ENCODE data around the gene MRPL23.
A peak's percentile ranks its signal among the peaks of the same experiment; 100 is the strongest.

The MRPL23 gene

DNA sequence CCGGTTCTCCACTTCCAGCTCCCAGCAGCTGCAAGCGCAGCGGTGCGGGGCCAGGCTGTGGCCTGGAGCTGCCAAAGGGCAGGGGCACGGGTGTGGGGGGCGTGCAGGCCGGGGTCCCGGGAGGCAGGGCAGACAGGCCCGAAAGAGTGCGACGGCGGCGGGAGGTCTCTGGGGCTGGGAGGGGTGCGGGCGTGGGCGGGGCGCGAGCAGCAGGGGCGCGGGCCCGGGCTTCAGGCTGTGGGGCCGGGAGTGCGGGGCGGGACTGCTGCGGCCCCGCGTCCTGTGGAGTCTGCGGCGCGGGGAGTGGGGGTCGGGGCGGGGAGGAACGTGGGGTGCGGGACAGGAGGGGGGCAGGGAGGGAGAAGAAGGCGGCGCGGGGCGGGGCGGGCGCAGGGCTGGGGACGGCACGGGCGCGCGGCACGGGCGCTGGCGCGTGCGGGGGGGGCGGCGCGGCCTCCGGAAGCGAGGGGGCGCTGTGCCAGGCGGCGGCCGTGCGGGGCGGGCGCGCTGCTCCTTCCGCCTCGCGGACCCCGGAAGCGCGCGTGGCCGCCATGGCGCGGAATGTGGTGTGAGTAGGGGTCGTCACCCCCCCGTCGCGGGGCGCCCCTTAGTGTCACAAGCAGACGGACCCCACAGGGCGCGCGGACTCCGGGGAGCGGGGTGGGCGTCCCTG, at the start of gene MRPL23:
MRPL23 (plus strand) TSS at position 521 of the 673 bp plus-strand sequence; CDS start at position 552, 31 bp downstream.
- FAIRE-seq, result peak; percentile 89
- DNase-seq (ENCODE audit: insufficient read length, low spot score), result no peak

- FAIRE-seq (no peak), DNase-seq (ENCODE audit: insufficient read length, low spot score) (no peak)
Measured at GRCh38 chr11:1899090-1899489, 48.0 kb upstream of the MRPL23 start.

DNA sequence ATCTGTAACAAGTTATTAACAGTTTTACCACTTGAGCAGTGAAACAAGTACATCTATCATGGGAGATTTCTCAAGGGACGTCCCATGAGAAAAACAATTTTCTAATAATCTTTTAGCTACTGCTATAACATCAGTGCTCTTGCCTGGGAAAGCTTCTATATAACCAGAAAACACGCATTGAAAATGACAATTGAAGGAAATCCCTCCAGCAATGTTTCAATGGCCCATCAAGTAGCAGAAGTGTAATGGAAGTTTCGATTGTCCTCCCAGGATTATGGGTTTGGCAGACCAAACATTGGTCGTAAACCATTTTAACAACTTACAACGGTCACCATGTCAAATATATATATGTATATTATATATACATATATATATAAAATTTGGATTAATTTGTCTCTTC, 47.4 kb upstream of the MRPL23 start:
- DNase-seq (ENCODE audit: insufficient read length, low spot score) (no peak), FAIRE-seq (no peak)

DNA sequence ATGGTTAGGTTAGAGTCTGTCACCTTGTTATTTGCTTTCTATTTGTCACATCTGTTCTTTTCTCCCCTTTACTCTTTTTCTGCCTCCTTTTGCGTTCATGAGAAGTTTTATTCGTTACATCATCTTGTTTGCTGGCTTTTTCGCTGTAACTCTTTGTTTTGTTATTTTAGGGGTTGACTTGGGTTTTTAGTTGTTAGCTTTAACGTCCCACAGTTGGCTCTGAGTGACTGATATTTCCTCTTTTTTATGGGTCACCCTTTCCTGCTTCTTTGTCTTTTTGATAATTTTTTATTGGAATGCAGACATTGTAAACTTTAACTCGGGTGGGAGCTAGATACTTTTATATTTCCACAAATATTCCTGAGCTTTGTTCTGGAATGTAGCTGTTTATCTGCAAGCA, 41.0 kb upstream of the MRPL23 start:
- DNase-seq (ENCODE audit: insufficient read length, low spot score) (no peak), FAIRE-seq (no peak)

GRCh38 chr11:1906611-1907423, 40.3 kb upstream of the MRPL23 start:
- DNase-seq (ENCODE audit: insufficient read length, low spot score) (no peak), FAIRE-seq (no peak)

DNA sequence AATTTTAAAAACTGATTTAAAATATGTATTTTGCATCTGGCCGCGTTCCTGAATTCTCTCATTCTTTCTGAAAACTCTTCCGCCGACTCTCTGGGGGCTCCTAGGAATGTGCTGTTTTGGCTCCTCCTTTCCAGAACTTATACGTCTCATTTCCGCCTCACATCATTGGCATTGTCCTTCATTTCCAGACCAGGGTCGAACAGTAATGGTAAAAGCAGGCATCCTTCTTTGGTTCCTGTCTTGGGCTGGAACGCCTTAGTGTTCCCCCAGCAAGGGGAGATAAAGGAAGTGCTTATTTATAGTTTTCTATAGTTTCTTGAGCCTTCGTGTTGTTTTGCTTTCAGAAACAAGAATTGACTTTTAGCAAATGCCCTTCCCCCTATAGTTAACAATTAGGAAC, 38.5 kb upstream of the MRPL23 start:
- FAIRE-seq (no peak), DNase-seq (ENCODE audit: insufficient read length, low spot score) (no peak)

DNA sequence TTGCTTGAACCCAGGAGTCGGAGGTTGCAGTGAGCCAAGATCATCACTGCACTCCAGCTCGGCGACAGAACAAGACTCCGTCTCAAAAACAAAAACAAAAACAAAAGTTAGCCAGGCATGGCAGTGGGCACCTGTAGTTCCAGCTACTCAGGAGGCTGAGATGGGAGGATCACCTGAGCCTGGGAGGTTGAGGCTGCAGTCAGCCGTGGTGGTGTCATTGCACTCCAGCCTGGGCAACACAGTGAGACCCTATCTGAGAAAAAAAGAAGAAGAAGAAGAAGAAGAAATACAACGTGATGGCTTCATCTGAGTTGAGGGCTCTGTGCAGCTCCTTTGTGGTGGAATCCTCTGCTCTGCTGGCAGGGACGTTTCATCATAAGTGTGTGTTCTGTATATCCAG, 37.6 kb upstream of the MRPL23 start:
- FAIRE-seq (no peak), DNase-seq (ENCODE audit: insufficient read length, low spot score) (no peak)

GRCh38 chr11:1912289-1912878, 34.7 kb upstream of the MRPL23 start:
- DNase-seq (ENCODE audit: insufficient read length, low spot score) (no peak), FAIRE-seq (no peak)

GRCh38 chr11:1913271-1914060, 33.7 kb upstream of the MRPL23 start:
- FAIRE-seq (no peak), DNase-seq (ENCODE audit: insufficient read length, low spot score) (no peak)

- FAIRE-seq (peak; percentile 23), DNase-seq (ENCODE audit: insufficient read length, low spot score) (no peak)
Measured at GRCh38 chr11:1915795-1916131, 31.4 kb upstream of the MRPL23 start.

- FAIRE-seq, result no peak
Measured at GRCh38 chr11:1916132-1916985, 30.8 kb upstream of the MRPL23 start.

GRCh38 chr11:1916986-1917522, 30.1 kb upstream of the MRPL23 start:
- no peak for FAIRE-seq

More at GRCh38 chr11:1916132-1916985, 30.8 kb upstream of the MRPL23 start:
- no peak for DNase-seq (ENCODE audit: insufficient read length, low spot score)

DNA sequence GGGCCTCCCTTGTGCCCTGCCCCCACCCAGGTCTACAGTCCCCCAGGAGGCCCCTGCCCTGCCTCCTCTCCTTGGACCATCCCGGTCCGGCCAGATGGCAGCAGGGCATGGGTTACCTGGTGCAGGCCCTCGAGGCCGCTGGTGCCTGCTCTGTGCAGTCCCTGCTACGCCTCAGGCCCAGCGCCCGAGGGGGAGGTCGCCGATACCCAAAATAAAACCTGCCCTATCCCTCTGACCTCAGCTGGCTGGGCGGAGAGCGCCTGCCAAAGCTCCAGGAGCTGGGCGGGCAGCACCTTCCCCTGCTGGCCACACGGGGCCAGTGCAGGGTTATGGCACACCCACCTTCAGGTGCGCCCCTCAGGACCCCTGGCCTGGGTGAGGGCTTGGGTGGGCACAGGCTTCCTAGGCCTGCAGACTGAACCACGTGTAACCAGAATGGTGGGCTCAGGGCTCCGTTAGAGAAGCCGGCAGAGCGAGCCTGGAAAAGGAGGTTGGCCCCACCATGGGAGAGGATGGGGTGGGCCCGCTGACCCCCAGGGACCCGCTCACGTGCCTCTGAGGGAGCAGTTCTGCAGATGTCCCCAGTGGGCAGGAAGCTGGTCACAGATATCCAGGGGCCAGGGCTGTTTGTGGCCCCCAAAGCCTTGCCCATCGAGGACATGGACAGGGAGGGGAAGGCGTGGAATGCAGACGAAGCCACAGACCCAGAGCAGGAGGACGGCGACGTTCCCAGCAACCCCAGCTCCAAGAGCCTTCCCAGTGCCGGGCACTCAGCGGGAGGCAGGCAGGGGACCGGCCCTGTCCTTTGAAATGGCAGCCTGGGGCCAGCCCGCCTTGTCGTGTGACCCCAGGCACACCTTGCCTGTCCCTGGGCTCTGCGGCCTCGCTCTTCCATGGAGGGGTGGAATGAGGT, 29.4 kb upstream of the MRPL23 start:
- no peak for FAIRE-seq

More at GRCh38 chr11:1916986-1917522, 30.1 kb upstream of the MRPL23 start:
- DNase-seq (ENCODE audit: insufficient read length, low spot score), result no peak

DNA sequence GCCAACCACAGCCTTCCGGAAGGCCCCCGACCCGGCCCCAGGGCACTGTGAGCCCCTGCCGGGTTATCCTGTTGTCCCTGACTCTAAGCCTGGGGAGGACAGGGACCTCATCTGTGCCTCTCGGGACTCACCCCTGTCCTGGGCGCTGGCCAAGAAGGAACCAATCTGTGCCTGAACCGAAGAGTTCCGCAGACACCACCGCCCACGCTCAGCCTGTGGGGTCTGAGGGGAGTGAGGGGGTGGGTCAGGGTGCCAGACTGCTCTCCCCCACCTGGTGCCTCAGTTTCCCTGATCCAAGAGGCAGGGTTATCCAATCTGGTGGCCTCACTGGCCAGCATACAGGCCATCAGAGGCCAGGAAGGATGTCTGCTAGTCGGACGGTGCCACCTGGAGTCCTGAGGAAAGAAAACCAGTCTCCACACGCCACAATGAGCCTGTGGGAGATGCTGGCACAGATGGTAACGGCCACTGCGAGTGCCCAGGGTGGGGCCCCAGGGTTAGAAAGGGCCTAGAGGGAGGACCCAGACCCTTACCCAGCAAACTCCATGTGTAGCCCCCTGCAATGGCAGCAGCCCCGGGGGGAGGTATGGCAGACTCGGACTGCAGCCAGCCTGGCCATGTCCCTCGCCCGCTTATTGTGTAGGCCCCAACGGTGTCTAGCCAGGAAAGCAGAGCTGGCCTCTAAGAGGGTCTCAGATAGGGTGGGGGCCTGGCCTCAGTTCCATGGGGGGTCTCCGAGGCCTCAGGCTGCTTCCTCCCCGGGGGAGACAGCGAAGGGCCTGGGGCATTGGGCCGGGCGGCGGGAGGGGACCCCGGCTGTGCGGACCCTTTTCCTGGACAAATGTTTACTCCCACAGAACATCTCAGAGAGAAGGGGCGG, 28.5 kb upstream of the MRPL23 start:
- DNase-seq (ENCODE audit: insufficient read length, low spot score) (no peak), FAIRE-seq (no peak)

More for the DNA sequence above, 29.4 kb upstream of the MRPL23 start:
- no peak for DNase-seq (ENCODE audit: insufficient read length, low spot score)

DNA sequence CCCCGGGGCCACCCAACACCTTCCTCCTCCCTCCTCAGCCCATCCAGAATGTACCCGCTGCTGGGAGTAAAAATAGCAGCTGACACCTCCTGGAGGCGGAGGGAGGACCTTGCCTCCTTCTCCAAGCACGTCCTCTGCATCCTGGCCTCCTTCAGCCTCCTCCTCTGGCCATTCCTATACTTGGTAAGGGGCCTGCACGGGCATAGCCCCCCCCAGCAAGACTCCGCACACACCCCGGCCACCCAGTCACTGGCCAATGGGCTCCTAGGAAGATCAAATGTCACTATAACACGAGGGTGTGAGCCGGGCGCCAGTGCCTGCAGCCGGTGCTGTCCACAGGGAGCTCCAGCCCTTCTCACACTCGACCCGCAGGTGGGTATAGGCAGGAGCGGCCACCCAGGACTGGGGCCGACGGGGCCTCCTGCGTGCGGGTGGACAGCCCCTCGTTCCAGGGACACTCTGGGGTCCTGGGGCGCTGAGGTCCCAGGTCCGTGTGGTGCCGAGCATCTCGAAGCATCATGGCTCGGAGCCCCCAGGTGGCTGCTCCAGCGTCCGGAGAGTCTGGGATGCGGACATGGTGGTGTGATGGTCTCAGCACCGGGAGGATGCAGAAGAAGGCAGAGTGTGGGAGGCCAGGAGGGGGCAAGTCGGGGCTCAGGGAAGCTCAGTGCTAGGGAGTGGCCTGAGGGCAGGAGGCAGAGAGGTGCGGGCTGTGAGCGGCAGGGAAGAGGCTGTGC, 27.6 kb upstream of the MRPL23 start, which contains the start of gene TNNT3:
TNNT3 (plus strand) TSS at position 313 of the 737 bp plus-strand sequence. CDS start 3,172 bp downstream, outside the sequence.
- DNase-seq (ENCODE audit: insufficient read length, low spot score), result no peak
- no peak for FAIRE-seq

DNA sequence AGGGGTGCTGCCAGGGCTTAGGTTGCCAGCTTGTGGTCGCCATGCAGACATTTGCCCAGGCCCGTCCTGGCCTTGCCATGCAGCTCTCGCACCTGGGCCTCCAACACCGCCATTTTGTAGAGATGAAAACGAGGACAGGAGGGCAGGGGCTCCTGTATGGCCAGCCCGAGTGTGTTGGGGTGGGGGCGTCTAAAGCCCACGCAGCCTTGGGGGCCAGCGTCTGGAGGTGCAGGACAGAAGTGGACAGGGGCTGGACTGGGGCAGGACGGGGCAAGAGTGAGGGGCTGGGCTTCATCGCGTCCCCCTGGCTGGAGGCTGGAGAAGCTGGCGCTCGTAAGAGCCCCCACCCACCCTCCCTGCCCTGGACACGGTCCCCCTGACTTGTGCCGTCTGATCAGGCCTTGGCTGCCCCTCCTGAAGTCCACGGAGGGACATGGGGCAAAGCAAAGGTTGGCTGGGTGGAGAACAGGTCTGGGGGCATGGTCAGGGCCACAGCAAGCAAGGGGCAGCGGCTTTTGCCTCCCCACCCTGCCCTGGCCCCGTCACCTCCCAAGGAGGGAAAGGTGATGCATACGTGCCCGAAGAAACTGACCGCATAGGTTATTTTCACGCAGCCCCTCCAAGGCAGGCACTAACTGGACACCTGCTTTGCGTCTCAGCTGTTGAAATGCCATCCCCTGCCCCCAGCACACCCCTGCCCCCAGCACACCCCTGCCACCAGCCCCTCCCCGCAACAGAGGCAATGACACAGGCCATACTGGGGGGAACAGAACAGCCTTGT, 26.8 kb upstream of the MRPL23 start:
- DNase-seq (ENCODE audit: insufficient read length, low spot score) (no peak), FAIRE-seq (no peak)

Data from HTR-8/SVneo (cell line).